NCI-H524 treated with DMSO at 0.1 percent for 48 hours (cell line): ENCODE data around the gene EML6.

Source experiments
- DNase-seq: peaks from one replicate; lab custom pipeline; 2025; lab: John Stamatoyannopoulos, UW

The EML6 gene

DNA sequence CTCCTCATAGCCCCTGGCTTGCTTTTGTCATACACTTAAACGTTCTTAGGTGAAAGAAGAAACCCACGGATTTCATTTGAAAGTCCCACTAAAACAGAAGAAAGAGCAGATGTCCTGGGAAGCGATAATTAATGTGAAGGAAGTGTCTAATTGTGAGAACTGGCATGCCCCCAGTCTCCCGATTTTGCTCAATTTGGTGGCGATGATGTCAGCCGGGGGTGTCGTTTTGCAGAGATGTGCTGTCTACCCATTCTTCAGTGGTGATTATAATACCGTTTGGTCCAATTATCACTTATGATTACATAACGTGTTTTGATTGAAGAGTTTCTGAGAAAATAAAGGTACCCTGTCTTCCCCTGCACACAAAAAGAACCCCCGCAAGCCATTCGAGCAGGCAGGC lies 223.7 kb downstream of the EML6 start:
- DNase-seq, result no peak

DNA sequence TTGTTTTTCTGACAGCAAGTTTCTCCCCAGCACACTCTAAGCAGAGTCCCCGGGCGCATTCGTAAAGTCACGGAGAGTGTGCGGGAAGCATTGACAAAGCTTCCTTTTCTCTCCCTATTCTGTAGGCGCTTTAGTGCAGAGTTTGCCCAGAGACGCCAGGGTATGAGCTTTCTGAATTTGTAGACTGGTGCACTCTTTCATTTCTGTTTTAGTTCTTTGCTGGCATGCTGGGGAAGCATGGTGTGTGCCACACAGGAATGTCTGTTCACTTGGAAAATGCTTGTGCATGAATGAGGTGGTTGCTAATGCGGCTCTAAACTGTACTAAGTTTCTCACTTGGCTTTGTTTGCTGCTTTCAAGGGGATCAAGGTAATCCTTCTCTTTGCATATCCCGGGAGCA lies 224.2 kb downstream of the EML6 start:
- no peak for DNase-seq

DNA sequence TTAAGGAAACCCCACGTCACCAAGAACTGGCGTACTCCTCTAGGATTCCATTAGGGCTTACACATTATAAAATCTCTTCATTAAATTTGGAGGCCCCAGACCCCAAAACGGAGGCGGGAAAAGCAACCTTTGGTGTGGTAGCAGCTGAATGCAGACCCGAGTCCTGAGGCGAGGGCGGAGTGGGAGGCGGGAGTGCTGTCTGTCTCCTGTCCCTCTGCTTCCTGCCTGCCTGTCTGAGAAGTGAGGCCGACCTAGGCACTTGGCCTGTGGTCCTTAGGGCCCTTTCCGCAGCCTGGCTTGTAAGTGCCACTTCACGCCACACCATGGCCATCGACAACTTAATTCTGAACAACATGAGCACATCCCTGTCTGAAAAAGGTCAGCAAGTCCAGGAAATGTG lies 224.7 kb downstream of the EML6 start:
- no peak for DNase-seq

DNA sequence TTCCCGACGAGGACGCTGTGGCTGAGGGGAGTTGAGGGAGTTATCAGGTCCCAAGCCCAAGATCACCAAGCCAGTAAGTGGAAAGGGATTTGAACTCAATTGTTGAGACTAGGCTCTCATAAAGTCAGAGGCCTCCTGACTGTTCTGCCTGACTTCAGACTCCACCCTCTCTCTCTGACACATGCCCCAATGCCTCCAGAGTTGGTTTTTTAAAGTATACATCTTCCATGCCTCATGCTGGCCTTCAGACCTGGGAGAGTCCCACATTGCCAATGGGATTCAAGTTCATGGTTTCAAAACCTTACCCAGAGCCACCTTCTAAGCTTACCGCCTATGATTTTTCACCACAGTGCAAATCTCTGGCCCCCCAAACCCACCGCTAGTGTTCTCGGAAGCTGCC lies 226.0 kb downstream of the EML6 start:
- no peak for DNase-seq

DNA sequence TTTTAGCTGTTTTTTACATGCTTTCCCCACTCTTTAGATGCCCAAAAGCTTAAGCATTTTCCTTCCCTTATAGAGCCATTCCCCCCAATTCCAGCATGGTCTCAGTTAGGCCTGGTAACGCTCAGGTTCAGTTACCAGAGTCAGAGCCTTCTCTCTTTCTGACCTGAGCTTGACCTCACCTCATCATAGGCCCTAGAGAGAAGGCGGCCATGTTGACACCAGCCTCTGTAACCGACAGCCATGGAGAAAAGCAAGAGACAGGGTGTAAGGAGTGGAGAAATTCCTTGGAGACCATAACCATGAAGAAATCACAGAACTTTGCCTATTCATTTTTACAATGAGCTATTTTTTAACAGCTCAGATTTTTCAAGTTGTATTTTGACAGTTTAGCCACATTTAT lies 227.3 kb downstream of the EML6 start:
- DNase-seq, result no peak

DNA sequence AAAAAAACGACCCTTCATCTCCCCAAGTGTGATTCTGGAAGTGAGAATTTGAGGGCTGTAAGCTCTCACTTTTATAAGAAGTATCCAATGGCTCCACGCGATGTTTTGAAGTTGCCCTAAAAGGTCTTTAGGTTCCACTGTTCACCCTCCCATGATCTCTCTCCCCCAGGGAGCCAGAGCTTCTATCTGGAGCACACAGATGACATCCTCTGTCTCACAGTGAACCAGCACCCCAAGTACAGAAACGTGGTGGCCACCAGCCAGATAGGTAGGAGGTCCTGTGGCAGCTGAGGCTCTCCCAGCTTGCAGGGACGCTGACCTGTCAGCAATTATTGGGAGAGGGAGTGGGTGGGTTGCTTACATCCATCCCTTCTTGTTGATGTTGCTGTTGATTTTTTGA lies 229.0 kb downstream of the EML6 start:
- DNase-seq, result no peak

DNA sequence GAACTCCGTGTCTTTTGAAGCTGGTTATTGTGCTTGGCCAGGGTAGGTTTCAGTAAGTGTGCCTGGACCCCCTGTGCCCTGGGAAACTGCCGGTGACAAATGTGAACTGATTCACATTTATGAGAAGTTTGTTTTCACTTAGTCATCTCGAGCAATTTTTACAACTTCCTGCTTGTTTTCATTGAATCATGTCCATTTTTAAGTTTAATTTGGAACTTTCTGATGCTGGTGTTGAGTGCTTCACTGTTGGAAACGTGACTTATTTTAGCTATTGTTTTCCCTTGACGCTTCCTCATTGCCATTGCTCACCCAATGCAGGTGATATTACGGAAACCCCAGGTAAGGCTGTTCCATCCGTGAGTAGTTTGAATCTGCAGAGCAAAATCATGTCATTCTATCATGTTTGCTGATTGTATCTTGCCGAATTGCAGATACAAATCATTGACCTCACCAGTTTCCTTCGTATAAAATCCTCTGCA lies 229.6 kb downstream of the EML6 start:
- DNase-seq, result no peak

DNA sequence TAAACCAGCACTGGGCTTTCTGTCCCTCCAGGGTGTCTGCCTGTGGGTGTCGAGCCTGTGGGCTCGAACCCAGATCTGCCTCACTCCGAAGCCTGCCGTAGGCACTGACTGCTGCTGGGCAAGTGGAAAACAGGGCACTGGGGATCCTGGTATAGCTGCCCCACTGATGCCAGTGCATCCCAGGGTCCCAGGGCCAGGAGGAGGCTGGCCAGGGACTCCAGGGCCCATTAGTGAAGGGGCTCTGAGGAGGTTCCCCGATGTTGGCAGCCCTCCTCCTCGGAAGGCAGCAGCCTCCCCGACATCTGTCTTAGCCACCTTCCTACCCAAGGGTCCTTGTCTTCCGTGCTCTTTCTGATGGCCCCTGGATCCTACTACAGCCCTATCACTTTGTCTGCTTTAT lies 230.7 kb downstream of the EML6 start:
- DNase-seq, result no peak

DNA sequence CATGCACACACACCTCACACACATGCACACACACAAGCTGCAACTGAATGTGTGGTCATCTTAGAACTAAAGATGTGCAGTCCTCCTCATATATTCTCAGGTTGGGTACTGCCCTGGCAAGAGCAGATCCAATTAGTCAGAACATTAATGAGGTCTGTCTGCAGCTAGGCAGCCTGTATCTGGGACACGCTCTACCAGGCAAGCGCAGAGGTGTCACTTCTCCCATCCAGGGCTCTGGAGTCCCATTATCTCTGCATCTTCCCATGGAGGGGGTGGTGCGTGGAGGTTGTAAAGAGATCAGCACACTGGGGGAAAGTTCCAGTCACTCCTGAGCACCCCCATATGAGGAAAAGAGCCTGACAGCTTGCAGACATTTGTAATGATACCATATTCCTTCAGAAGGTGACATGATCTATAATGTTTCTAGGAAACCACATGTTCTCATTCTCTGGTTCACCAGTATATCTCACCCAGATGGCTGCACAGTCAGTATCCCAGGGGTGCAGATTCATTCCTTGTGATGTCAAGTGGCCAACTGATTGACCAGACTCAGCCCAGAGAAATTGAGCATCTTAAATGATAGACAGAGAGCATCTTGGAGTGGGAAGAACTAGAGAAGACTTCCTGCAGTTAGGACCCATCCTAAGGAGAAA lies 231.4 kb downstream of the EML6 start:
- DNase-seq, result no peak

DNA sequence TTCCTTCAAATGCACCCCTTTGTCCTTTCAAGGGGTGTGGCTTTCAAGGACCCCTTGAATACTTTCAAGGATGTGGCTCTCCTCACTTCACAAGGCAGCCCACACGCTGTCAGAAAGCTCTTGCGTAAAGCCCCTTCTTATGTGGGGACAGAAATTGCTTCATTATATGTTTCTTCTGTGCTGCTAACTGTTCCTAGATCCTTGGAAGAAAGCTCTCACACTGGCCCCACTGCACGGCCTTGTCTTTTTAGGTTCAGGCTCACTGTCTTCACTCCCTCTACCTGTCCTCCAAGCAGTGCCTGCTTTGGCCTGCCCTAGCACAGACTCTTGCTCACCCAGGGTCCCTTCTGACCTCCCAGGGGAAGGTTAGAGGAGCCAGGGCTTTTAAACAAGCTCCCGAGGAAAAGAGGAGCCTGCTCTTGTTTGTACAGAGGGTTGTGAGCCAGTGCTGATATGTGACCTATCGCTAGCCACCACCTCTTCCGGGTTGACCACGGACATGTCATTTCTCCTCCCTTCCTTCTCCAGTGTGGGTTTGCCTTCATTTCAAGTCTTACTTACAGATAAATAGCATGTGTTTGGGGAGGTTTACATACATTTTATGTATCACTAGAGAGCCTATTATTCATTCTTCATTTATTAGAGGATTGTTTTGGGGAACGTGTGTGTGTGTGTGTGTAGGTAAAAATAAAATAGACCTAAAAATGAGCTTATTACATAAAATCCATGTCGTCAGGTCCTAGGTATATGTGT lies 232.1 kb downstream of the EML6 start:
- DNase-seq, result no peak

DNA sequence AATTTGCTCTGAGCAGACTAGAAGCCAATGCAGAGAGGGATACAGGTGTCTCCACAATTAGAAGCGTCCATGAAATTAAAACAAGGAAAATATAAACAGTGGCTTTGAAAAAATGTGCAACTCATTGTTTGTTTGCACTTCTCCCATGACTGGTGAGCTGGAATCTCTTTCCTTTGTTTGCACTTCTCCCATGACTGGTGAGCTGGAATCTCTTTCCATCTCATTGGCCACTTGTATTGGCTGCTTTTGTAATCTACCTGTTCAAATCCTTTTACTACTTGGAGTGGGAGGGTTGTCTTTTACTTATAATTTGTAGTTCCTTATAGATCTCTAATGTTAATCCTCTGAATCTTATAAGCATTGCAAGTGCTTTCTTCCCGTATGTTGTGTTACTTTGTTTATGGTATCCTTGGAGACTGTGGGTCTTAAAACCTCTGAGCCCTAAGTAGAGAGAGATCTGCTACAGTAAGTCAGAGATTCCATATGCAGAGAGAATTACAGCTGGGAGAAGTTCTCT lies 232.7 kb downstream of the EML6 start:
- no peak for DNase-seq

DNA sequence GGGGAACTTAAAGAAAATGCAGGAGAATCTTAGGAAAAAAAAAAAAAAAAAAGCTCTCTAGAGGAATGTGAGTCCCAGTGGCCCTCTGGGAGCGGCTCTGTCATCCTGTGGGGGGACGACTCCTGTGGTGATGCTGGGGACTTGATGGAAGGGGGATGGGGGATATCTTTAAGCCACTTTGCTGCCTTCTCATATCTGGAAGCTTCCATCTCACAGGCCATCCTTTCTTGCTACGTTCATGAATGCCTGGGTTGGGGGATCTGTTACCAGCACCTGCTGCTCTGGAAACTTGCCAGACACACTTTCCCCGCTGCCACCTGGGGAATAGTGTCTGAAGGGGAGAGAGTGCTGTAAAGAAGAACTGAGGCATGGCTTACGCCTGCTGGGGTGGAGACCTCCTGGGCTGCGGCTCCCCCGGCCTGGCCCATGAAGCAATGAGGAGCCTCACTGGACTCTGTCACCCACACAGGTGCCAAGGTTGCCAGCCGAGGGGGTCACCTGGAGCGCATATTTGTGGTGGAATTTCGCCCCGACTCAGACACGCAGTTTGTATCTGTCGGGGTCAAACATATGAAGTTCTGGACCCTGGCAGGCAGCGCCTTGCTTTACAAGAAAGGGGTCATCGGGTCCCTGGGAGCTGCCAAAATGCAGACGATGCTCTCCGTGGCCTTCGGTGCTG lies 234.0 kb downstream of the EML6 start:
- DNase-seq, result peak; percentile 11

DNA sequence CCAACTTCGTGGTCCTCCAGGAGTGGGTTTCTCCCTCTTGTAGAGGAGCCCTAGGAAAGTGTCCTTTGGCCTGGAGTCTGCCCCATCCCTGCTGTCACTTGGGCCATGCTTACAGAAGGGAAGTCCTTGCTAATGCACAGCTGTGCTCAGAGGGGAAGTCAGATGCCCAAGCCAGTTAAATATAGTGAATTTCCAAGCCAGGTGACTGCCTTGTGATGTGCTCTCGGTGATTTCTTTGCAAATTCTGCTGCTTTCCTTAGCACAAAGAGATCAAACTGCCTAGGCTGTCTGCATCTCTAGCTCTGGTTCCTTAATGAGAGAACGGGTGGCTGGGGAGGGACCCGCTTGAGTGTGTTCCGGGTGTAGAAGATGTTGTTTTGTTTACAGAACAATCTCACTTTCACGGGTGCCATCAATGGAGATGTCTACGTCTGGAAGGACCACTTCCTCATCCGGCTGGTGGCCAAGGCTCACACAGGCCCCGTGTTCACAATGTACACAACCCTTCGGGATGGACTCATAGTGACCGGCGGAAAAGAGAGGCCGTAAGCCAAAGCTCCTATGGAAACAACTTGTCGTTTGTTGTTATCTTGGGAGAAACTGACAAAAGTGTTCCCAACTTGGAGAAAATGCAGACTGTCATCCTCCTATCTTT lies 235.4 kb downstream of the EML6 start:
- no peak for DNase-seq

DNA sequence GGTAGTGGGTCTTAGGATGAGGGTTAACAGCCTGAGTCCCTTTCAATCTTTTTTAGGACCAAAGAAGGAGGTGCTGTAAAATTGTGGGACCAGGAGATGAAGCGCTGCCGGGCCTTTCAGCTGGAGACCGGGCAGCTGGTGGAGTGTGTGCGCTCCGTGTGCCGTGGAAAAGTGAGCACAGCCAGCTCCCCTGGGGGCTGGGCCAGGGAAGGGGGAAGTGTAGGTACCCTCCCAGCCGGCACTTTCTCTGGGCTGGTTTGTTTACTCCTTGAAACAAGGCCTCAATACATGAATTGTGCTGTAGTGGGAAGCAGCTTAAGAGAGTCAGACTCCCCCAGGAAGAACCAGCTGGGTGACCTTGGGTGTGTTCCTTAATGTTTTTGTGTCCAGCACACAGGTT lies 236.7 kb downstream of the EML6 start:
- no peak for DNase-seq

DNA sequence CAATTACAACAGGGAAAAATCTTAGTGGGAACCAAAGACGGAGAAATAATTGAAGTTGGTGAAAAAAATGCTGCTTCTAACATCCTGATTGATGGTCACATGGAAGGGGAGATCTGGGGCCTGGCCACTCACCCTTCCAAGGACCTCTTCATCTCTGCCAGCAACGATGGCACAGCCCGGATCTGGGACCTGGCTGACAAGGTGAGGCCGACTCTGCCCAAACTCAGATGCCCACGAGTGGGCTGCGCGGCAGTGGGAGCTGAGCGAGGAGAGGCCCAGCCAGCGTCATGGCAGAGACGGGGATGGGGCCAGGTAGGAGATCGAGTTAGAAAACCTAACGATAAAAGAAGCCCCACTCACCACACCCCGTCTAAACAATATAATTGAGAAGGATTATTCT lies 239.0 kb downstream of the EML6 start:
- no peak for DNase-seq

DNA sequence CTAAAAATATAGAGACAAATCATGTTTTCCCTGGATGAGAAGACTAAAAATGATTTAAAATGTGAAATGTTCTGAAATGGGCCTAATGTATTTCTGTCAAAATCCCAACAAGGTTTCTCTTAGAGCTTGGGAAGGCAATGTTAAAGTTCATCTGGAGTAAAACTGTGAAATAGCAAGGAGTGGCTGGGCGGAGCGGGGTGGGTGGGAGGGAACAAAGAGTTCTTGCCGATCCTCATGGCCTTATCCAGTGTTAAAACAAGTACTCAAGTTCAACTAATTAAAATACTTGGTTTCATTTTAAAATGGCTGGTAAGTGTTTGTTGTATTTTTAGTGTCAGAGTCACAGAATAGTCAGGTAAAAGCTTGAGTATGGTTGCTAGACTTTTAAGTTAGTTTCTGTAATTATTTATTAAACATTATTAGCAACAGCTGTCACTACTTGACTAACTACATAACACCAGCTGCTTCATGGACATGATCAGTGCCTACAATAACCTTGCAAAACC lies 239.5 kb downstream of the EML6 start:
- DNase-seq, result peak; percentile 41

DNA sequence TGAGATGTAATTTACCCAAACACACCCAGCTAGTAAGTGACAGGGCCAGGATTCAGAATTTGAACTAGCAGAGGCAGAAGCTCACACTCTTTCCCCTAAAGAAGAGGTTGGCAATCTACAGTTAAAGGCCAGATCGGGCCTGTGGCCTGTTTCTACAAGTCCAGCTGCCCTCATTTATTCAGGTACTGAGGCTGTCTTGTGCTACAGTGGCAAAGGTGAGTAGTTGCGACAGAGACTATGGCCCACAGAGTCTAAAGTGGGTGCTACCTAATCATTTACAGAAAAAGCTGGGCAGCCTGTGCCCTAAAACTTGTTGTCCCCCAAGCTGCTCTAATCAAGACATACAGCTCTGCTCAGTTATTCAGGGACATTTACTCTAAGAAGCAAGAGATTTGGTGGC lies 240.0 kb downstream of the EML6 start:
- DNase-seq, result no peak

DNA sequence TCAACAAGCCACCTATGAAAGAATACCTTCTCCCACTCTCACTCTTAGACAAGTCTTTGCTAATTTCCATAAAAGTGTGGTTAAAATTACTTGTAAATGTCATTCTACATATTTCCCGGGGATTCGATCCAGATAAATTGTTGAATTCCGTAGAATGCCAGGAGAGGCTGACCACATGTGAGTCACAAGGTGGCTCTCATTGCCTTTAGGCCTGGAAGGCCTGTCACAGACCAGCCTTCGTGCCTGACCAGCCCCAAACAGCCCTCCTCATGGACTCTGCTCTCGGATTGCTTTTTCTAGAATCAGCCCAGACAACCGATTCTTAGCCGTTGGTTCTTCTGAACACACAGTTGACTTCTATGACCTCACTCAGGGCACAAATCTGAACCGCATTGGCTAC lies 240.8 kb downstream of the EML6 start:
- DNase-seq, result no peak

DNA sequence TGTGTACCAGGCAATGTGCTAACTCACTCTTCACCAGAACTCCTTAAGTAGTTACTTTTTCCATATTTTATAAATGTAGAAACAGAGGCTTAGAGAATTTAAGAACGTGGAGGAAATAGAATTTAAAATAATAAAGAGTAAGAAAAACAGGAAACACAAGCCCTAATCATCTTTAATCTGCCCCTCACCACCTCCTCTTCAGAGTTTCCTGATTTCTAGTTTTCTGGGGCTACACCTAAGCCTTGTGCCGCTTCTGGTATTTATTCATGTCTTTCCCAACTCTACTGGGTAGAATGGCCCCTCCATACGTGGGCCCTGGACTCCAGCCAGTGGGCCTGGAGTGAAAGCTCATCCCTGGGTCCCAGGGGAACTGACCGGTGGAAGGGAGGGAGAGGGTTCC lies 241.4 kb downstream of the EML6 start:
- no peak for DNase-seq

DNA sequence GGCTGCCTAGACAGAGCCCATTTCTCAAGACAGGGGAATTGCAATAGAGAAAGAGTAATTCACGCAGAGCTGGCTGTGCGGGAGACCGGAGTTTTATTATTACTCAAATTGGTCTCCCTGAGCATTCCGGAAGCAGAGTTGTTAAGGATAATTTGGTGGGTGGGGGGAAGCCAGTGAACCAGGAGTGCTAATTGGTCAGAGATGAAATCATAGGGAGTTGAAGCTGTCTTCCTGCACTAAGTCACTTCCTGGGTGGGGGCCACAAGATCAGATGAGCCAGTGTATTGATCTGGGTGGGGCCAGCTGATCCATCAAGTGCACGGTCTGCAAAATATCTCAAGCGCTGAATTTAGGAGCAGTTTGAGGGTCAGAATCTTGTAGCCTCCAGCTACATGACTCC lies 242.0 kb downstream of the EML6 start:
- DNase-seq, result no peak

DNA sequence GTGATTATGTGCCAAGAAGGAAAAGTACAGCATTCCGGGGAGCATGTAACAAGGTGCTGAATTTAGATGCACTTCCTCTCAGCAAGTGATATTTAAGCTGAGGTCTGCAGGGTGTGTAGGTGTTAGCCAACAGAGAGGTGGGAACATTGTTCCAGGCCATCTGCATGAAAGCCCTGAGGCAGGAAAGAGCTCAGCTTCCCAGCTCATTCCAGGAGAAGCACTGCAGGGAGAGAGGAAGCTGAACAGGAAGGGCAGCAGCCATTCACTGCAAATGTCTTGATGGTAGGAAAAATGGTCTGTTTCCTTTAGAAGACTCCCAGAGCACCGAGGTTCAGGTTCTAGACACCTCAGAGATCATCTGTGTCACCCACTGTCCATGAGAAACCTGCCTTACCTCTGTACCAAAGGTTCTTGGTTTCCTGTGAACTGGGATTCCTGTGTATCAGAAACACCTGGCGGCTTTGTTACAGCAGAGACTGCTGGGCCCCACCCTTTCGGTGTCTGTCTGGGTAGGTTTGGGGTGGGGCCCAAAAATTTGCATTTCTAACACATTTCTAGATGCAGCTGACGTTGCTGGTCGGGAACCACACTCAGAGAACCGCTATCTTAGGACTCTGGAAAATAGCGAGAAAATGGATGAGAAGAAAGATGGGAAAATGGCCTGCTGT lies 242.8 kb downstream of the EML6 start:
- no peak for DNase-seq

DNA sequence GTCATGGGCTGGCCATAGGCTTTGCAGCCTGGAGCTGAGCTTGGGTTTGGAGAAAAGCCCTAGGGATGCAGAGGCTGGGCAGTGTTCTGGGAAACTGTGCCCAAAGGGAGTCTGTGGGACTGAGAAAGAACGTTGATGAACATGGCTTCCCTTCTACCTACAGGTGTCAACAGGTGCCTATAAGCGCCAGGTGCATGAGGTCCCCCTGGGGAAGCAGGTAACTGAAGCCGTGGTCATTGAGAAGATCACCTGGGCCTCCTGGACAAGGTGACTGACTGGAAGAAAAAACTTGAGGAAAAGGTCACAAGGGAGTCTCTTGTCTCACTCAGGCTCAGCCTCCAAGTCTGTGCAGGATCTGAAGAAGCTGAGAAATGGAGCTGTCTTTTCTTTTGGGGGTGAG lies 243.4 kb downstream of the EML6 start:
- DNase-seq, result no peak
